Measurements from ENCODE around the gene RNPS1. TPM values are rescaled to one million over a fixed set of nuclear protein-coding genes. Genes with fewer than 3 reads are reported as not detected.

The RNPS1 gene
- total and polyA plus RNA-seq, 9 of the 15 experiments (the other 6 are each of a cell fraction or from before 2014, with no cell fraction given): 44.9 to 338 (median 202) TPM

GRCh38 chr16:2270070-2270462, 2.1 kb upstream of the RNPS1 start (continued):
- no peak for TF ChIP-seq ZBTB43 (CRISPR knock-in tag; IDR thresholded peaks at IDR 0.05)
- no peak for TF ChIP-seq MCM5 (IDR thresholded peaks at IDR 0.05; ENCODE audit: low read depth)
- TF ChIP-seq ELK1 (CRISPR knock-in tag; IDR thresholded peaks at IDR 0.05): no peak
- TF ChIP-seq ZNF668 (CRISPR knock-in tag; IDR thresholded peaks at IDR 0.05): no peak
- TF ChIP-seq ZC3H4 (CRISPR knock-in tag; IDR thresholded peaks at IDR 0.05; ENCODE audit: borderline replicate concordance): 0 out of 2 replicates have a peak, but pooled peaks have one; percentile 34
- TF ChIP-seq TCFL5 (CRISPR knock-in tag; conservative IDR thresholded peaks at IDR 0.05): no peak
- no peak for TF ChIP-seq NRF1 (conservative IDR thresholded peaks at IDR 0.05 in 1 of 2, IDR thresholded peaks at IDR 0.05 in 1 of 2)
- TF ChIP-seq ZFP1 (CRISPR knock-in tag; IDR thresholded peaks at IDR 0.05): no peak
- TF ChIP-seq KHSRP (IDR thresholded peaks at IDR 0.05): no peak
- no peak for TF ChIP-seq MXD1 (CRISPR knock-in tag; IDR thresholded peaks at IDR 0.05; ENCODE audit: borderline replicate concordance, poor library complexity, severe bottlenecking)
- no peak for TF ChIP-seq SAP30 (IDR thresholded peaks at IDR 0.05; ENCODE audit: borderline replicate concordance, insufficient read depth, low read depth, low read length, poor library complexity, severe bottlenecking)
- TF ChIP-seq SNAPC5 (CRISPR knock-in tag; IDR thresholded peaks at IDR 0.05): no peak

All from K562 (cell line).